DMS153 (cell line): ENCODE results near the gene HCN1.
"Not testable (repeated sequence)": the region's sequence is repeated elsewhere in the genome, so short reads cannot be mapped to it uniquely, and the experiment has no call there.

ENCODE experiments used
- DNase-seq: peaks from one replicate; lab custom pipeline; 2025; lab: John Stamatoyannopoulos, UW

Gene HCN1

GRCh38 chr5:45414620-45415573 lies 281.3 kb downstream of the HCN1 start:
- DNase-seq = no peak

- no peak for DNase-seq
Observed at GRCh38 chr5:45411971-45412612, 284.1 kb downstream of the HCN1 start.

DNA sequence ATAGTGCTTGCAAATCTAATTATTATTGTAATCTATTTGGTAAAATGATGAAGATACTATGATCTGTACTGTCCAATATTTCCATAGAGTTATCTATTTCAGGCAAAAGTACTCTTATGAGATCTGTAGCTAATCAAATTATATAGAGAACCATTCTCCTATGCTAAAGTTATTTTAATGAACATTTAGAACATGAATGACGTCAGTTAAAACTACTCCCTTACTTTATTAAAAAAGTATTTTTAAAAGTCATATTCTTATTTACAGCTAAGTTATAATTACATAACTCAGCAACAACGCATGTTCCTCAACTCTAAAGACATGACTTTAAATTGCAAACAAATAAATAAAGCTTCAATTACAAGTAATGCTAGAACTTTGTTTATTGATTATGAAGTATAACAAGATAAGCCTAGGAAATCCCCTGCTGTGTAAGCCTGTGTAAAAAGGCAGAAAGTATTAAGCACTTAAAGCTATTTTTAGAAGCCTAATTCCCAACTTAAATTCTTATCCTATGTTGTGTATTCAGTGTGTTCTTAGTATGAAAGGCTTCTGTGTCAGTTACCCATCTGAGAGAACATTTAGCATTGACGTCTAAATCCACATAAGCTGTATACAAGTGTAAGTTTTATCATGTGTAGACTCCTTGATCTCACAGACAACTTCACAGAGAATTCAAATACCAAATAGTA lies 285.7 kb downstream of the HCN1 start:
- DNase-seq = no peak

DNA sequence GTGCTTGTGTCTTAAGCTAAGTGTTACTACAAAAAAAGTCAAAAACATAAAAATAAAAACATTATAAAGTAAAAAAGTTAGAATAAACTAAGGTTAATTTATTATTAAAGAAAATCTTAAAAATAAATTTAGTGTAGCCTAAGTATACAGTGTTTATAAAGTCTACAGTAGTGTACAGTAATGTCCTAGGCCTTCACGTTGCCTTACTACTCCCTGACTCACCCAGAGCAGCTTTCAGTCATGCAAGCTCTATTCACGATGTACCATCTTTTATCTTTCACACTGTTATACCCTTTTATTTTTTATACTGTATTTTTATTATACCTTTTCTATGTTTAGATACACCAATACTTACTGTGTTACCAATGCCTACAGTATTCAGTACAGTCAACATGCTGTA lies 288.1 kb downstream of the HCN1 start:
- no peak for DNase-seq

- no peak for DNase-seq
Observed at GRCh38 chr5:45402804-45403455, 293.2 kb downstream of the HCN1 start.

- no peak for DNase-seq
Observed at GRCh38 chr5:45399041-45399440, 297.1 kb downstream of the HCN1 start.

DNA sequence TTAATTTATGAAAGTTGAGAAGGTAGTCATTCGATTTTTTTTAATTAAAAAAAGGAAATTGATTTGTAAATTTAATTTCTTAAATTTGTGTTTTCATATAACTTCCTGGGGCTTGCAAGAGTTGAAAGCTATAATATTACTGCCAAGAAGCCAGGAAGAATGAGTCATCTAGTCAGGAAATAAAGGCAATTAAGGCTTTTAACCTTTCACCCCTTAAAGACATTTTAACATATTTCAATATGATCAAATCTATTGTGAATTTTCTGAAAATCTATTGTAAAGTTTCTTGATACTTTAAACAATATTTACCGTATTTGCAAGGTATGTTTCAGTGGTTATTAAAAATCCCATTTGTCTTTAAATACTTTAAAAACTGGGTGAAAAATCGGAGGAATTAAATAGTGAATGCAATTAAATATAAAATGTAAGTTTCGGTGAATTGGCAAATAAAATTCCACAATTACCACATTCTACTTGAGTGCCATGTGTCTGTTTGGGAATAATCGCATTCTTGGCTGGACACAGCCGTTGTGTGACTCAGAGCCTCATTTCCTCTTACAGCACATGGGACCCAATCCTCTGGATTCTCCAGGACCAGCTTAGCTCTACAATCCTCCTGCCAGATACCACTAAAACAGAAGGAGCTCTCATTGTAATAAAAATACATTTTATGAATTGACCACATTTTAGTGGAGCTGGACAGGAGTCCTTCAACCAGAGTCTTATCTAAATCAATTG lies 310.7 kb downstream of the HCN1 start:
- no peak for DNase-seq

- DNase-seq = no peak
Observed at GRCh38 chr5:45383985-45384384, 312.2 kb downstream of the HCN1 start.

GRCh38 chr5:45382583-45382982 lies 313.6 kb downstream of the HCN1 start:
- no peak for DNase-seq

GRCh38 chr5:45376417-45376816 lies 319.8 kb downstream of the HCN1 start:
- DNase-seq = no peak

GRCh38 chr5:45372629-45373028 lies 323.6 kb downstream of the HCN1 start:
- no peak for DNase-seq

- DNase-seq = not testable (repeated sequence)
Observed at GRCh38 chr5:45371423-45371822, 324.8 kb downstream of the HCN1 start.

- no peak for DNase-seq
Observed at GRCh38 chr5:45355189-45355992, 340.8 kb downstream of the HCN1 start.

GRCh38 chr5:45336464-45336863 lies 359.7 kb downstream of the HCN1 start:
- no peak for DNase-seq

DNA sequence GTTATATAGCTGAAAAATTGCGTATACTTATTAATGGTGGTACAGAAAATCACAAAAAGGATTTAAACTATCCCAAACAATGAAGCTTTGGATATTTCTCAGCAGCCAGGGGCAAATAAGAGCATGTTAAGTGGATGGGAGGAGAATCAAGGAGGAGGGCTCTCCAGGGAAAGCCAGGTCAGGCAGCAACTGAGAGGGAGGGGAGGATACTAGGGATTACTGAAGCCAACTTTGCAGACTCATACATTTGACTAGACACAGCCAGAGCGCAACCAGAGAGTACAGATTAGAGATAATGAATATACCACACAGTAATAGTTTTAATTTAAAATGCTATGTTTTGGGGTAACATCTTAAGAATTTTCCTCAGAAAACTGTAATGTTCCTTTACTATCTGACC lies 360.2 kb downstream of the HCN1 start:
- no peak for DNase-seq

DNA sequence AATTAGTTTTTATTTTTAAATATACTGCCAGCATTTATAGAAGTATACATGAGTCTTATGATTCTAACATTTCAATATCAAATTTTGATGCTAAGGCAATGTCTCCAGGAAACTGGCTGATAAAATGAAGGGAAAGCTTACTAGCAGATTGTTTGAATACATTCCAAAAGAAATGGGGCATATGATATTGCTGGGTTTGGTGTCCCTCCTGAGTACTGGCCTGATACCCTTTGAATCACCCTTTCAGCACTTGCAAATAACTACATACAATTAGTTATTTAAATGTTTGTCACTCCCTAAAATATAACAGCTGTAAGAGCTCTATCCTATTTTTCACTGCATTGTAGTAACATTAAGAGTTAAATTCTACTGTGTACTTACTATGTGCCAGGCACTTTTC lies 360.8 kb downstream of the HCN1 start:
- DNase-seq = no peak

DNA sequence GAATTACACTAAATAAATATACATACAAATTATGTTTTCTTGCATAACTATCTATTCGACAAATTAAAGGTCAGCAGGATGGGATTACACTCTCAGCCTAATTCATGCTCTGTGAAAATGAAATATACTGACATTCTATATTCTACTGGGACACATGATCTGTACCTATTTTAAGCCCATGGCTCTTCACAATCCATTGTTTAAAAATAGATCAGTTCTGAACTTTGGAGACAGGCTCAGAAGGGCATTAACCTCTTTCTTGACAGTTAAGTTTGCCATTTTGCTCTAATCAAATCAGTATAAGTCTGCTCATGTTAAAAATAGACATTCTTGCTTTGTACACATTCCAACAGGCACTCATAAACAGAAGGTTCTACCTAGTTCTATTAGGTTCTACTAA lies 361.2 kb downstream of the HCN1 start:
- DNase-seq = no peak

DNA sequence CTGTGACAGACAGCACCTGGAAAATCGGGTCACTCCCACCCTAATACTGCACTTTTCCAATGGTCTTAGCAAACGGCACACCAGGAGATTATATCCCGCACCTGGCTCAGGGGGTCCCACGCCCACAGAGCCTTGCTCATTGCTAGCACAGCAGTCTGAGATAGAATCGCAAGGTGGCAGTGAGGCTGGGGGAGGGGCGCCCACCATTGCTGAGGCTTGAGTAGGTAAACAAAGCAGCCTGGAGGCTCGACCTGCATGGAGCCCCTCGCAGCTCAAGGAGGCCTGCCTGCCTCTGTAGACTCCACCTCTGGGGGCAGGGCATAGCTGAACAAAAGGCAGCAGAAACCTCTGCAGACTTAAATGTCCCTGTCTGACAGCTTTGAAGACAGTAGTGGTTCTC lies 383.6 kb downstream of the HCN1 start:
- DNase-seq = not testable (repeated sequence)

GRCh38 chr5:45295231-45295630 lies 400.9 kb downstream of the HCN1 start:
- DNase-seq = no peak

- no peak for DNase-seq
Observed at GRCh38 chr5:45288746-45289145, 407.4 kb downstream of the HCN1 start.

DNA sequence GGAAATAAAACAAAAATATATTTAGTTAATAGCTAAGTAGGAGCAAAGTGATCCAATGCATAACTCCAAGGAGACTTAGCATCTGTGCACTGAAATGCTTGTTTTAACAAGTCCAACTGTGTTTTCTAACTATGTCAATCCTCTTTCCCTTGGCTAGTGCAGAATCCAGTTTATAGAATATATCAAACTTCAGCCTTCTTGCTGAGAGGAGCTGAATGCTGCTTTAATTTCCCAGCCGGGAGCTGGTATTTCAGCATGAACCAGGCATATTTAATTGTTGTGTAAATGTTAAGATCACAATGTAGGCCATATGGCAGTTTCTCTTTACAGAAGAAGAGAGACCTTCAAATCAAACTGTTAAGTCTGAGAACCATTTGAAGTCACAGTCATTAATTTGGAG lies 411.7 kb downstream of the HCN1 start:
- DNase-seq = no peak
